Karpas-422 (cell line): Measurements from ENCODE around the gene NCK1. TPM values are rescaled to one million over a fixed set of nuclear protein-coding genes. Genes with fewer than 3 reads are reported as not detected.

Experiments used
- DNase-seq: peaks from one replicate; pipeline ENCODE4 v3.0.0-alpha.2; 2015
- H2AFZ ChIP-seq: fragments of 200-600 bp; sonication (generic); 2 replicates; pipeline ENCODE4 v1.6.1; 2014; ENCODE audit warnings: antibody characterized with exemption, low read length, mixed read lengths
- H3K27ac ChIP-seq: fragments of 200-600 bp; sonication (generic); 2 replicates; pipeline ENCODE4 v1.5.1; 2014; ENCODE audit warnings: mild to moderate bottlenecking, low read length, moderate library complexity
- H3K27me3 ChIP-seq: fragments of 200-600 bp; sonication (generic); 2 replicates; pipeline ENCODE4 v1.6.1; 2014; ENCODE audit warnings: low read length, mixed read lengths
- H3K36me3 ChIP-seq: fragments of 200-600 bp; sonication (generic); 2 replicates; pipeline ENCODE4 v1.6.1; 2014; ENCODE audit warnings: low read length, mixed read lengths; ENCODE audit not compliant: insufficient read depth
- H3K4me1 ChIP-seq: fragments of 200-600 bp; sonication (generic); 2 replicates; pipeline ENCODE4 v1.6.1; 2014; ENCODE audit warnings: mild to moderate bottlenecking, low read length, mixed read lengths
- H3K4me2 ChIP-seq: fragments of 200-600 bp; sonication (generic); 2 replicates; pipeline ENCODE4 v1.6.1; 2014; ENCODE audit warnings: low read length, low read depth, mild to moderate bottlenecking; ENCODE audit not compliant: poor library complexity, severe bottlenecking
- H3K4me3 ChIP-seq: fragments of 200-600 bp; sonication (generic); 2 replicates; pipeline ENCODE4 v1.5.1; 2014; ENCODE audit warnings: mild to moderate bottlenecking, antibody characterized with exemption, low read length, mixed read lengths
- H3K79me2 ChIP-seq: fragments of 200-600 bp; sonication (generic); 2 replicates; pipeline ENCODE4 v1.6.1; 2014; ENCODE audit warnings: mild to moderate bottlenecking, low read length, mixed read lengths
- H3K9ac ChIP-seq: fragments of 200-600 bp; sonication (generic); 2 replicates; pipeline ENCODE4 v1.6.0; 2014; ENCODE audit warnings: low read length
- H3K9me2 ChIP-seq: fragments of 200-600 bp; sonication (generic), shearing (Covaris generic); replicated peaks from 2 replicates; pipeline ENCODE4 v1.6.0; 2014; ENCODE audit warnings: mild to moderate bottlenecking, low read length, moderate library complexity; ENCODE audit not compliant: insufficient read depth
- H3K9me3 ChIP-seq: fragments of 300-700, 200-600 bp; sonication (generic); 2 replicates; pipeline ENCODE4 v1.6.1; 2014; ENCODE audit warnings: low read length, mixed read lengths
- H4K20me1 ChIP-seq: fragments of 200-600 bp; sonication (generic); 2 replicates; pipeline ENCODE4 v1.6.1; 2014; ENCODE audit warnings: mild to moderate bottlenecking, antibody characterized with exemption, low read length, low read depth; ENCODE audit not compliant: insufficient read depth
- total RNA-seq: library from RNA; depleted of rRNA; stranded (reverse); fragments of >200 nt; shearing (Covaris generic); gene quantifications from 2 replicates; pipeline ENCODE4 v1.2.3, GENCODE V29; 2014; ENCODE audit warnings: low replicate concordance

NCK1 gene
- total RNA-seq, 1 experiment from 2014 or later = 77.7 TPM

DNA sequence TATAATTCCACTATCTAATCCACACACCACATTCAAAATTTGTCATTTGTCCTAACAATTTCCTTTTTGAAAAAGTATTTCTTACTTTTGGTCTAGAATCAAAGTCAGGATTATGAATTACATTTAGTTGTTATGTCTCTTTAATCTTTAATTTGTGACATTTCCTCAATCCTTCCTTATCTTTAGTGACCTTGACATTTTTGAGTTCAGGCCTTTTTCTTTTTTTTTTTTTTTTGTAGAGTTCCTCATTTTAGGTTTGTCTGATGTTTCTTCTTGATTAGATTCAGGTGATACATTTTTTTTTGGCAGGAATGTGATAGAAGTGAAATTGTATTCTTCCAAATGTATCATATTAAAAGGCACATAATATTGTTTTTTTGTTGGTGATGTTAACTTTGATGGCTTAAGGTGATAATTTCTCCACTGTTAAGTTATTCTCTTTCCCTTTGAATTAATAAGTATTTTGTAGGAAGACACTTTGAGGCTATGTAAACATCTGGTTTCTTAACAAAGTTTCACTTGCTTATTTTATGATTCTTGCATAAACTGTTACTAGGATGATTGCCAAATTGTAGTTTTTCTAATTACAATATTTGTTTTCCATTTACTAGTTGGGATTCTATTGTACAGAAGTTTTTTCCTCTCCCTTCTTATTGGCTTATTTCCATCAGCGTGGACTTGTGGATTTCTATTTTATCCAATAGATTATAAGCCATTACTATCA is 26.8 kb upstream of the NCK1 start:
- H3K9ac ChIP-seq = no peak overlapping the region
- H2AFZ ChIP-seq = no peak overlapping the region
- H3K36me3 ChIP-seq = peaks cover 12% of the 10 kb centered on the region
- no peak for DNase-seq
- H3K9me2 ChIP-seq = no peaks in the 10 kb centered on the region
- H3K9me3 ChIP-seq = no peaks in the 10 kb centered on the region
- H3K4me2 ChIP-seq = no peak overlapping the region
- peak overlapping the region; percentile 44; the same call in 1 of the 2 replicates for H3K27ac ChIP-seq
- no peaks in the 10 kb centered on the region for H3K27me3 ChIP-seq
- H3K4me3 ChIP-seq = no peak overlapping the region
- H3K79me2 ChIP-seq = peaks cover 88% of the 10 kb centered on the region
- H4K20me1 ChIP-seq = peaks cover 16% of the 10 kb centered on the region; the same call in 1 of the 2 replicates
- H3K4me1 ChIP-seq = peaks cover 37% of the 10 kb centered on the region

GRCh38 chr3:136835813-136836510 is 26.0 kb upstream of the NCK1 start:
- peaks cover 12% of the 10 kb centered on the region for H3K36me3 ChIP-seq
- peaks cover 16% of the 10 kb centered on the region; the same call in 1 of the 2 replicates for H4K20me1 ChIP-seq
- no peak for DNase-seq
- no peak overlapping the region for H3K9ac ChIP-seq
- H3K4me1 ChIP-seq = peaks cover 37% of the 10 kb centered on the region
- no peaks in the 10 kb centered on the region for H3K9me2 ChIP-seq
- no peak overlapping the region for H2AFZ ChIP-seq
- H3K4me3 ChIP-seq = no peak overlapping the region
- no peaks in the 10 kb centered on the region for H3K9me3 ChIP-seq
- peaks cover 83% of the 10 kb centered on the region for H3K79me2 ChIP-seq
- H3K27me3 ChIP-seq = no peaks in the 10 kb centered on the region
- peak overlapping the region; percentile 44; the same call in 1 of the 2 replicates for H3K27ac ChIP-seq
- H3K4me2 ChIP-seq = no peak overlapping the region

DNA sequence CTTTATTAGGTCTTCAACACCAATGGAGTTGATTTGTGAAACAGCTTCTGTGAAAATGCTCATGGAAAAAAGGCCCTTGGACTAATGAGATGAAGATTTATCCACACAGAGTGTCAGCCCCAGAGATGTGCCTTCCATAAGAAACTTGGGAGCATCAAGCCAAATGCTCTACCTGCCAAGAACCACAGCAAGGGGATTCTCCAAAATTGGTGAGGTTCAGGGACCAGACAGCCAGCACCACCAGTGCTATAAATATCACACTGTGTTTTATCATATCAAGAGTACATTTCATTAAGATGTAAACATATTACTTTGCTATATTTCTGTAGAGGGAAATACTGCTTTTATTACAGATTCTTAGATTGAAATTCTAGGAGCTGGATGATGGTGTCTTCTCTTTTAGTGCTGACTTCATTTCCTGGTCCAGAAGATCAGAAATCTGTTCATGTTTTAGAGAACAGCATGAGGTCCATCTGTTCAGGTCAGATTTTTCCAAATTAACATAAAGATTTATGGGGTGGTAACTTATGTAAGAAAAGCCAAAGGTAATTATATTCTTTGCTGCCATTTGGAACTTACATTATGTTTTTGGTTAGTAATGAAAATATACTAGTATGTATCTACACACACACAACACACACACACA is 25.4 kb upstream of the NCK1 start:
- Histone ChIP-seq H2AFZ (no peak overlapping the region), H3K4me1 (peaks cover 37% of the 10 kb centered on the region), H3K36me3 (peaks cover 12% of the 10 kb centered on the region), H4K20me1 (peaks cover 16% of the 10 kb centered on the region; the same call in 1 of the 2 replicates), H3K4me2 (no peak overlapping the region), H3K9me3 (no peaks in the 10 kb centered on the region), H3K9me2 (no peaks in the 10 kb centered on the region), H3K27ac (peak overlapping the region; percentile 44; the same call in 1 of the 2 replicates), H3K9ac (no peak overlapping the region), H3K79me2 (peaks cover 80% of the 10 kb centered on the region), H3K4me3 (no peak overlapping the region), H3K27me3 (no peaks in the 10 kb centered on the region)
- no peak for DNase-seq

- Histone ChIP-seq H3K9me2 (no peaks in the 10 kb centered on the region), H3K36me3 (peaks cover 19% of the 10 kb centered on the region), H3K4me3 (no peak overlapping the region), H2AFZ (no peak overlapping the region), H3K4me1 (peaks cover 37% of the 10 kb centered on the region), H3K27ac (peak overlapping the region; percentile 41), H3K27me3 (no peaks in the 10 kb centered on the region), H3K4me2 (no peak overlapping the region), H3K9ac (no peak overlapping the region), H4K20me1 (peaks cover 21% of the 10 kb centered on the region; the same call in 1 of the 2 replicates), H3K9me3 (no peaks in the 10 kb centered on the region), H3K79me2 (peaks cover 77% of the 10 kb centered on the region)
- peak; percentile 56 for DNase-seq
These were observed 23.1 kb upstream of the NCK1 start for GRCh38 chr3:136838641-136839555.

GRCh38 chr3:136839556-136839931 is 22.5 kb upstream of the NCK1 start:
- DNase-seq = no peak
- Histone ChIP-seq H3K9ac (no peak overlapping the region), H2AFZ (no peak overlapping the region), H3K79me2 (peaks cover 71% of the 10 kb centered on the region), H3K27ac (no peak overlapping the region), H3K9me3 (no peaks in the 10 kb centered on the region), H3K4me2 (no peak overlapping the region), H3K36me3 (peaks cover 19% of the 10 kb centered on the region), H3K27me3 (no peaks in the 10 kb centered on the region), H3K4me3 (no peak overlapping the region), H3K4me1 (peaks cover 37% of the 10 kb centered on the region), H4K20me1 (peaks cover 21% of the 10 kb centered on the region; the same call in 1 of the 2 replicates), H3K9me2 (no peaks in the 10 kb centered on the region)

DNA sequence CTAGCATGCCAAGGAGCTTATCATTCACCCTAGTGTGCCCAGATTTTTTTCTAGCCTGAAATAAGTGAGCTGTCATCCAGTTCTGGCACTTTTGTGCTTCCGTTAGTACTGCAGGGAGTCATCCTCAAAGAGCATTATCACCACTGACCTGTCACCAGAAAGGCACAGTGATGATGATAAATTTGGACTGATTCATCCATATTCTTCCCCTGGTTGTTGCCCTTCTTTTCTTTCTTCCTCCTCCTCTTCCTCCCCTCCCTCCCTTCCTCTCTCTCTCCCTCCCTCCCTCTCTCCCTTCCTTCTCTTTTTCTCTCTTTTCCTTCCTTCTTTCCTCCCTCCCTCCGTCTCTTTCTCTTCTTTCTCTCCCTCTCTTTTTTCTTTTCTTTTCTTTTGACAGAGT is 21.8 kb upstream of the NCK1 start:
- Histone ChIP-seq H3K27me3 (no peaks in the 10 kb centered on the region), H3K9me2 (no peaks in the 10 kb centered on the region), H3K27ac (no peak overlapping the region), H2AFZ (no peak overlapping the region), H3K4me2 (no peak overlapping the region), H3K79me2 (peaks cover 66% of the 10 kb centered on the region), H3K9me3 (no peaks in the 10 kb centered on the region), H3K36me3 (peaks cover 24% of the 10 kb centered on the region), H4K20me1 (peaks cover 21% of the 10 kb centered on the region; the same call in 1 of the 2 replicates), H3K9ac (no peak overlapping the region), H3K4me1 (peaks cover 31% of the 10 kb centered on the region), H3K4me3 (no peak overlapping the region)
- DNase-seq = no peak

- Histone ChIP-seq H4K20me1 (peaks cover 21% of the 10 kb centered on the region; the same call in 1 of the 2 replicates), H3K36me3 (peaks cover 26% of the 10 kb centered on the region), H3K27ac (no peak overlapping the region), H2AFZ (no peak overlapping the region), H3K9me3 (no peaks in the 10 kb centered on the region), H3K79me2 (peaks cover 60% of the 10 kb centered on the region), H3K9ac (no peak overlapping the region), H3K4me1 (peaks cover 21% of the 10 kb centered on the region), H3K4me3 (no peak overlapping the region), H3K27me3 (no peaks in the 10 kb centered on the region), H3K9me2 (no peaks in the 10 kb centered on the region), H3K4me2 (no peak overlapping the region)
- no peak for DNase-seq
These were observed 19.7 kb upstream of the NCK1 start for GRCh38 chr3:136842294-136842693.
